Activated naive CD8-positive, alpha-beta T cell treated with anti-CD3 and anti-CD28 coated beads, Interleukin-2, amount 50 U/mL, for 24 hours (primary cell): ENCODE data around the gene ARSG.

Experiments
- ATAC-seq: fragments of 150-1000 bp; cut with Tn5 transposase; one replicate; pipeline ENCODE4 v1.10.0; 2021
- DNase-seq: peaks from one replicate; pipeline ENCODE4 v3.0.0; 2021
- H3K27ac Mint-ChIP-seq: one replicate; pipeline ENCODE4 v1.8.0; 2021; ENCODE audit warnings: mild to moderate bottlenecking, mixed read lengths
- H3K27me3 Mint-ChIP-seq: one replicate; pipeline ENCODE4 v1.8.0; 2021; ENCODE audit warnings: mixed read lengths
- H3K36me3 Mint-ChIP-seq: one replicate; pipeline ENCODE4 v1.8.0; 2021; ENCODE audit warnings: low read depth, mixed read lengths
- H3K4me1 Mint-ChIP-seq: one replicate; pipeline ENCODE4 v1.8.0; 2021; ENCODE audit warnings: mixed read lengths
- H3K4me3 Mint-ChIP-seq: one replicate; pipeline ENCODE4 v1.8.0; 2021; ENCODE audit warnings: mild to moderate bottlenecking, moderate library complexity, mixed read lengths
- H3K9me3 Mint-ChIP-seq: one replicate; pipeline ENCODE4 v1.8.0; 2021; ENCODE audit warnings: mixed read lengths

ARSG gene

GRCh38 chr17:68431661-68432071, 140.4 kb downstream of the ARSG start:
- Mint-ChIP-seq H3K4me3 (no peak overlapping the region), H3K27ac (no peak overlapping the region), H3K9me3 (no peaks in the 10 kb centered on the region), H3K27me3 (no peaks in the 10 kb centered on the region), H3K4me1 (peaks cover 15% of the 10 kb centered on the region), H3K36me3 (peaks cover 5% of the 10 kb centered on the region)
- ATAC-seq (no peak), DNase-seq (peak; percentile 32)

GRCh38 chr17:68432086-68432864, 141.0 kb downstream of the ARSG start:
- Mint-ChIP-seq H3K9me3 (no peaks in the 10 kb centered on the region), H3K4me1 (peaks cover 21% of the 10 kb centered on the region), H3K4me3 (no peak overlapping the region), H3K36me3 (peaks cover 5% of the 10 kb centered on the region), H3K27me3 (no peaks in the 10 kb centered on the region), H3K27ac (no peak overlapping the region)
- DNase-seq: no peak
- no peak for ATAC-seq

GRCh38 chr17:68433211-68433610, 141.9 kb downstream of the ARSG start:
- H3K4me3 Mint-ChIP-seq: no peak overlapping the region
- peaks cover 5% of the 10 kb centered on the region for H3K36me3 Mint-ChIP-seq
- no peaks in the 10 kb centered on the region for H3K9me3 Mint-ChIP-seq
- H3K27ac Mint-ChIP-seq: no peak overlapping the region
- DNase-seq: no peak
- no peak for ATAC-seq
- peaks cover 30% of the 10 kb centered on the region for H3K4me1 Mint-ChIP-seq
- no peaks in the 10 kb centered on the region for H3K27me3 Mint-ChIP-seq

- H3K9me3 Mint-ChIP-seq: no peaks in the 10 kb centered on the region
- ATAC-seq (no peak), DNase-seq (no peak)
- H3K4me3 Mint-ChIP-seq: no peak overlapping the region
- peaks cover 37% of the 10 kb centered on the region for H3K4me1 Mint-ChIP-seq
- H3K27me3 Mint-ChIP-seq: no peaks in the 10 kb centered on the region
- H3K27ac Mint-ChIP-seq: no peak overlapping the region
- peaks cover 5% of the 10 kb centered on the region for H3K36me3 Mint-ChIP-seq
These were observed 142.7 kb downstream of the ARSG start for GRCh38 chr17:68433911-68434508.

GRCh38 chr17:68435361-68435760, 144.1 kb downstream of the ARSG start:
- Mint-ChIP-seq H3K27ac (no peak overlapping the region), H3K9me3 (no peaks in the 10 kb centered on the region), H3K36me3 (peaks cover 2% of the 10 kb centered on the region), H3K4me3 (no peak overlapping the region), H3K27me3 (no peaks in the 10 kb centered on the region), H3K4me1 (peaks cover 43% of the 10 kb centered on the region)
- ATAC-seq (no peak), DNase-seq (no peak)

- Mint-ChIP-seq H3K36me3 (peaks cover 2% of the 10 kb centered on the region), H3K4me3 (peak overlapping the region; percentile 37), H3K9me3 (no peaks in the 10 kb centered on the region), H3K4me1 (peaks cover 51% of the 10 kb centered on the region), H3K27ac (peak overlapping the region; percentile 90), H3K27me3 (no peaks in the 10 kb centered on the region)
- DNase-seq: peak; percentile 86
- peak; percentile 87 for ATAC-seq
These were observed 144.9 kb downstream of the ARSG start for GRCh38 chr17:68435876-68436842.

GRCh38 chr17:68437979-68438822, 146.9 kb downstream of the ARSG start:
- H3K36me3 Mint-ChIP-seq: peaks cover 2% of the 10 kb centered on the region
- H3K9me3 Mint-ChIP-seq: no peaks in the 10 kb centered on the region
- H3K4me3 Mint-ChIP-seq: peak overlapping the region; percentile 67
- peak overlapping the region; percentile 77 for H3K27ac Mint-ChIP-seq
- DNase-seq (no peak), ATAC-seq (peak; percentile 67)
- peaks cover 53% of the 10 kb centered on the region for H3K4me1 Mint-ChIP-seq
- H3K27me3 Mint-ChIP-seq: no peaks in the 10 kb centered on the region

- Mint-ChIP-seq H3K9me3 (no peaks in the 10 kb centered on the region), H3K27me3 (no peaks in the 10 kb centered on the region), H3K27ac (no peak overlapping the region), H3K4me3 (no peak overlapping the region), H3K36me3 (peaks cover 2% of the 10 kb centered on the region), H3K4me1 (peaks cover 53% of the 10 kb centered on the region)
- DNase-seq: no peak
- ATAC-seq: no peak
These were observed 148.5 kb downstream of the ARSG start for GRCh38 chr17:68439656-68440290.

GRCh38 chr17:68440526-68440925, 149.2 kb downstream of the ARSG start:
- Mint-ChIP-seq H3K4me1 (peaks cover 53% of the 10 kb centered on the region), H3K4me3 (no peak overlapping the region), H3K9me3 (no peaks in the 10 kb centered on the region), H3K36me3 (peaks cover 2% of the 10 kb centered on the region), H3K27me3 (no peaks in the 10 kb centered on the region), H3K27ac (peak overlapping the region; percentile 4)
- no peak for ATAC-seq
- DNase-seq: no peak

- DNase-seq: no peak
- Mint-ChIP-seq H3K4me1 (peaks cover 47% of the 10 kb centered on the region), H3K9me3 (no peaks in the 10 kb centered on the region), H3K36me3 (no peaks in the 10 kb centered on the region), H3K4me3 (no peak overlapping the region), H3K27me3 (no peaks in the 10 kb centered on the region), H3K27ac (peak overlapping the region; percentile 4)
- no peak for ATAC-seq
These were observed 149.9 kb downstream of the ARSG start for GRCh38 chr17:68441070-68441770.

GRCh38 chr17:68443972-68444464, 152.7 kb downstream of the ARSG start:
- ATAC-seq (no peak), DNase-seq (no peak)
- H3K9me3 Mint-ChIP-seq: no peaks in the 10 kb centered on the region
- H3K4me3 Mint-ChIP-seq: no peak overlapping the region
- H3K27ac Mint-ChIP-seq: no peak overlapping the region
- peaks cover 20% of the 10 kb centered on the region for H3K4me1 Mint-ChIP-seq
- H3K27me3 Mint-ChIP-seq: no peaks in the 10 kb centered on the region
- H3K36me3 Mint-ChIP-seq: no peaks in the 10 kb centered on the region

GRCh38 chr17:68445671-68446070, 154.4 kb downstream of the ARSG start:
- DNase-seq: no peak
- Mint-ChIP-seq H3K27me3 (no peaks in the 10 kb centered on the region), H3K9me3 (no peaks in the 10 kb centered on the region), H3K36me3 (peaks cover 4% of the 10 kb centered on the region), H3K27ac (no peak overlapping the region), H3K4me1 (peaks cover 11% of the 10 kb centered on the region), H3K4me3 (no peak overlapping the region)
- no peak for ATAC-seq

- H3K4me1 Mint-ChIP-seq: peaks cover 1% of the 10 kb centered on the region
- DNase-seq (no peak), ATAC-seq (no peak)
- no peaks in the 10 kb centered on the region for H3K9me3 Mint-ChIP-seq
- H3K27me3 Mint-ChIP-seq: no peaks in the 10 kb centered on the region
- peaks cover 4% of the 10 kb centered on the region for H3K36me3 Mint-ChIP-seq
- no peak overlapping the region for H3K27ac Mint-ChIP-seq
- no peak overlapping the region for H3K4me3 Mint-ChIP-seq
These were observed 155.3 kb downstream of the ARSG start for GRCh38 chr17:68446626-68447041.
